Ovary (tissue), 3 donors: Measurements from ENCODE around the gene FANK1.

Source experiments
- POLR2A ChIP-seq: fragments of 450-650 bp; IDR thresholded peaks from one replicate; pipeline ENCODE4 v1.6.1; 2017; ENCODE audit warnings: antibody characterized with exemption, mild to moderate bottlenecking, moderate library complexity
- TF ChIP-seq, protein P1 (sequence below), 3 donors: fragments of 450-650 bp in 2 of 3; fragments of 200-600 bp in 1 of 3; IDR thresholded peaks; one replicate each; pipeline versions ENCODE4 v1.5.1 to v1.8.0; 2016 to 2022; ENCODE audit warnings: antibody characterized with exemption in 3 of 3, mild to moderate bottlenecking in 1 of 3
- donor health status: DM: no; HTN: no; CAD: no.

DNA sequence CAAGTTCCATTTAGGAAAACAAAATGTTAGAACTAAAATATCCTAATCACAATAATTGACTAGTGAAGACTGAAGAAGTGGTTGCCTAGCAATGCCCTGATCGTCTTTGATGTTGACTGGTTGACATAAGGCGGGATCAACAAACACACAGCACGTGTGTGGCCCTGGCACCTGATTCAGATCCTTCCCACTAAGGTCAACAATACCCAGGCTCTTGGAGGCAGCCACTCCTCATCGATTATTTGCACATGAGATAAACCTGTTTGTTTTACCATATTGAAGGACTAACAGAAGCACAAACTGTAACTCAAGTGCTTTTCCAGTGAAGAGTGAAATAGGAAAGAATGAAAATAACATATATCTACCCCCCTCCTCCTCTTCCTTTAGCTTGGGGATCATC, 15.6 kb downstream of the FANK1 start:
- TF ChIP-seq, protein P1, sequence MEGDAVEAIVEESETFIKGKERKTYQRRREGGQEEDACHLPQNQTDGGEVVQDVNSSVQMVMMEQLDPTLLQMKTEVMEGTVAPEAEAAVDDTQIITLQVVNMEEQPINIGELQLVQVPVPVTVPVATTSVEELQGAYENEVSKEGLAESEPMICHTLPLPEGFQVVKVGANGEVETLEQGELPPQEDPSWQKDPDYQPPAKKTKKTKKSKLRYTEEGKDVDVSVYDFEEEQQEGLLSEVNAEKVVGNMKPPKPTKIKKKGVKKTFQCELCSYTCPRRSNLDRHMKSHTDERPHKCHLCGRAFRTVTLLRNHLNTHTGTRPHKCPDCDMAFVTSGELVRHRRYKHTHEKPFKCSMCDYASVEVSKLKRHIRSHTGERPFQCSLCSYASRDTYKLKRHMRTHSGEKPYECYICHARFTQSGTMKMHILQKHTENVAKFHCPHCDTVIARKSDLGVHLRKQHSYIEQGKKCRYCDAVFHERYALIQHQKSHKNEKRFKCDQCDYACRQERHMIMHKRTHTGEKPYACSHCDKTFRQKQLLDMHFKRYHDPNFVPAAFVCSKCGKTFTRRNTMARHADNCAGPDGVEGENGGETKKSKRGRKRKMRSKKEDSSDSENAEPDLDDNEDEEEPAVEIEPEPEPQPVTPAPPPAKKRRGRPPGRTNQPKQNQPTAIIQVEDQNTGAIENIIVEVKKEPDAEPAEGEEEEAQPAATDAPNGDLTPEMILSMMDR (IDR thresholded peaks at IDR 0.05) = no peak
- TF ChIP-seq POLR2A = no peak
